COLO829 (cell line): ENCODE results near the gene SPHKAP.
"Not testable (repeated sequence)": the region's sequence is repeated elsewhere in the genome, so short reads cannot be mapped to it uniquely, and the experiment has no call there.

ENCODE experiments used
- DNase-seq: peaks from one replicate; pipeline ENCODE4 v3.0.0; 2012; ENCODE audit warnings: low spot score

SPHKAP gene

DNA sequence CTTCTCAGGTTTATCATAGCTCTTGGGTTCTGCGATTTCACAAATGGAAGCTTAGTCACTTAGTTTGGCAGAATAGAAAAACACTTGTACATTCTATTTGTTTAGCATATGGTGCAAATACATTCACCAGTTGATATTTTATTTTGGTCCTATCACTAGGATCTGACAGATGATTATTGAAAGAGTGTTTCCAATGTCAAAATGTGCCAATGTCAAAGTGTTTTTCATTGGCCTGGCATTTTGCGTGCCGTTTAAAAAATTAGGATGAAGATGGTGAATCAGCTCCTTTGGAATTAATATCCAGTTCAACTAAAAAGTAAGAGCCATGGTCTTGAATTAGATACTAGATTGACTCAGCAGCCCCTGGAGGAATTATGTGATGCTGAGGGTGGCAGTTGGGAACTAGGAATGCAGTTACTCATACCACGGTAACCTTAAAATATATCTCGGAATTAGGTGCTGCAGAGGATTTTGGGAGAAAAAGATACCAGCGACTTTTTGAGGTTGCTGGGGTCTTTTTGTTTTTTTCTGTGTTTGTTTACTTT, 87.0 kb downstream of the SPHKAP start:
- DNase-seq, result no peak

DNA sequence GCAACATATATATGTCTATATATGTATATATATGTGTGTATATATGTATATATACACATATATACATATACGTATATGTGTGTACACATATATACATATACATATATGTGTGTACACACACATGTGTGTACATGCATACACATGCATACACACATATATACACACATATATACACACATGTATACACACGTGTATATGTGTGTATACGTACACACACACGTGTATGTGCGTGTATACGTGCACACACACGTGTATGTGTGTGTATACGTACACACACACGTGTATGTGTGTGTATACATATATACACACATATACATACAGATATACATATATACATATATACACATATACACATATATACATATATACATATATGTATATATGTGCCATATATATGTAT, 89.4 kb downstream of the SPHKAP start:
- no peak for DNase-seq

DNA sequence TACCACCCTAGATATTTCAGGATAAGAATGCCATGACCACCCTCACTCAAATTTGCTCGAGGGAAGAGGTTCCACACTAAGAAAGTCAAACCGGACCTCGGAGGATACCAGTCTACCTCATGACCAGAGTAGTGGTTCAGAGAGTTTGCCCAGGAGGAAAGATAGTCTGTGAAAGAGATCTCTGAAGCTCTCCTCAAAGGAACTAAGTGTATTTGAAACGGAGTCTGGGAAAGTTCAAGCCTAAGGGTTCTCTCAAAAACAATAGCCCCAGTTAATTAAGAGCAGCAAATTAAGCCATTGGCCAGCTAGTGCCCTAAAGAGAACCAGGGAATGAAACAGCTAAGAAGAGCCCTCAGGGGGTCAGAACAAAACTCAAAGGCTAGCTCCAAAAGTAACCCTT, 94.9 kb downstream of the SPHKAP start:
- no peak for DNase-seq

- DNase-seq, result no peak
Measured at GRCh38 chr2:228084717-228085116, 96.8 kb downstream of the SPHKAP start.

DNA sequence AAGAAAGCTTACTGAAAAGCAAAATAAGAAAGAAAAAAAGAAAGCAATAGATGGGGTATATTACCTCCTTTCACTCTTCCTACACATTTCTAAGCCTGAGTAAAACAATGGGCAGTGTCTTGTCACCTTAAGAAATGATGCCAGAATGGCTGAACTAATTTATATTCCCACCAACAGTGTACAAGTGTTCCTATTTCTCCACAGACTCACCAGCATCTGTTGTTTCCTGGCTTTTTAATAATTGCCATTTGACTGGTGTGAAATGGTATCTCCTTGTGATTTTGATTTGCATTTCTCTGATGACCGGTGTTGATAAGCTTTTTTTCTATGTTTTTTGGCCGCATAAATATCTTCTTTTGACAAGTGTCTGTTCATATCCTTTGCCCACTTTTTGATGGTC, 98.4 kb downstream of the SPHKAP start:
- no peak for DNase-seq

GRCh38 chr2:228082571-228082970, 98.9 kb downstream of the SPHKAP start:
- DNase-seq, result no peak

- no peak for DNase-seq
Measured at GRCh38 chr2:228079194-228079593, 102.3 kb downstream of the SPHKAP start.

- not testable (repeated sequence) for DNase-seq
Measured at GRCh38 chr2:228076695-228077094, 104.8 kb downstream of the SPHKAP start.

GRCh38 chr2:228072669-228073068, 108.8 kb downstream of the SPHKAP start:
- DNase-seq, result no peak

DNA sequence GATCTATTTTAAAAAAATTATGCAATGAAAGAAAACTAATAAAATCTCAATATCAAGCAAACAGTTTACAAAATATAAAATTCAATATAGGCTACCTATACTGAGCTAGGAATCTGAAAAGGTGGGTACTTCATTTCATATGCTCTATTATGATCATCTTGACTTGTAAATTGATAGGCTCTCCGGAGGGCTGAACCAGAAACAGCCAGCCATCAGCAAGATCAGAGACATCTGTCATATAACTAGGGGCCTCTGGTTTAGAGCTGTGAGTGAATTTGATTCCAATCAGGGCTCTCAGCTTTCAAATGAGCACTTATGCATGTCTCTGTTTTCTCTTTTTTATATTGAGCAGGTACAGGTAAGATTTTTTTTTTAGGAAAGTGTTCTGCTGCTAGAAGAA, 114.2 kb downstream of the SPHKAP start:
- no peak for DNase-seq

- no peak for DNase-seq
Measured at GRCh38 chr2:228066126-228066798, 115.2 kb downstream of the SPHKAP start.

- DNase-seq, result no peak
Measured at GRCh38 chr2:228065686-228066085, 115.8 kb downstream of the SPHKAP start.

- DNase-seq, result no peak
Measured at GRCh38 chr2:228064796-228065315, 116.6 kb downstream of the SPHKAP start.

DNA sequence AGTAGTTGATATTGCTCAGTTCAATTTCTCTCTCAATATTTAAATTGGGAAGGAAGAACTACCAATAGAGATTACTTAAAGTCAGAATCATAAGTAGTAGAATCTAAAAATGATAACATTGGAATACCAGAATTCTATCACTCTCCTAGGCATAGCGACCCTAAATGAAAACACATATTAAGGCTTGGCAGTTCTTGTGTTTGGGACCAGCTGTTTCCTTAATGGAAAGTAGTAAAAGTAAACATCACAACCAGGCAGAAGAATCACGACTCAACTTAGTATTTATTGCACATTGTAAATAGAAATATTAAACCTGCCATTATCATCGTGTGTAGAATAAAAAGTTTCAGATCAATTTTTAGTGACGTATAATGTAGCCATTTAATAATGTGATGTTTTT, 117.5 kb downstream of the SPHKAP start:
- no peak for DNase-seq

DNA sequence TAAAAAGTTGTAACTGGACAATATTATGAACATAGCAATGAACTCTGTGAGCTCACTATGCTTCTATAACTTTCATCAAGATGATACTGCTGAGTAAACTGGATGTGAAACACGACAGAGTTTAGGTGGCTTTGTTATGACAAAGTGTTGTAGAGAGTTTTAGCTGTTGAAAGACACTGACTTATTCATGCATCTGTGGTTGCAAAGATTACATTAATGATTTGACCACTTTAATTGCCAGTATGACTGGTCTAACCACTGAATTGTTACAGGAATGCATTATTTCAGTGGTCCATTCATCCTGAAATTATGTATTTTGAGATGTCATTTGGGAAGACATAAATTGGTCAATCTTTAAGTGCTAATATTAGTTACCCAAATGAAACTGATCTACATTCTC, 117.9 kb downstream of the SPHKAP start:
- no peak for DNase-seq

DNA sequence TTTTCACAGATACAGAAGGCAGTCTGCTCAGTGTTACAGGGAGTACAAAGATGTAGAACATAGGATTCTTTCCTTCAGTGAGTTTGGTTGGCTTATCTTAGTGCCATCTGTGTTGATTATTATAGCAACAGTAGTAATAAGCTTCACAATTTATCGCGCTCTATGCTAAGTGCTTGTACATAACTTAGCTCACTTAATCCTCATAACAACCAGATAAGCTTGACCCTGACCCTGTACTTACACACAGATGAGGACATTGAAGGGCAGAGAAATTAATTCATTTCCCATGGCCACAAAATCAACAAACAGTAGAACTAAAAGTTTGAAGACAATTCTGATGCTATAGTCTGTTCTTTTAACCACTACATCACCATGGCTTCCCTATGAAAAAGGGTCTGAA, 121.8 kb downstream of the SPHKAP start:
- DNase-seq, result no peak

GRCh38 chr2:228056293-228057097, 125.0 kb downstream of the SPHKAP start:
- DNase-seq, result no peak

- DNase-seq, result peak; percentile 39
Measured at GRCh38 chr2:228048838-228049490, 132.5 kb downstream of the SPHKAP start.

DNA sequence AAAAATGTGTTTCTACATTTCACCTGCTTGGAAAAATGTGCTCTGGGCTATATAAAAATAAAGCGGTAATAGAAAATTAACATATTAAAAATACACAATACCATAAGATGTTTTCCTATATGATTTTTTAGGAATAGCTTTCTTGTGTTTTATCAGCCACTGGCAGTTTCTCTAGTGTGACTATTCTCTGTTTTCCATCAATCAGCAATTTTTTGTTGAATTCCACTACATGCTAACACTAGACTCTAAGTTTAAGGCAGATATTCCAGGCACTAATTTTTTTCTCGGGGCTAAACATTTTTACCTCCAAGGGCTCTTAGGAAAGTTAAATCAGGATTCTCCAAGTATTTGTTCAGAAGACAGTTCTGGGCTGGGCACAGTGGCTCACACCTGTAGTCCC, 140.5 kb downstream of the SPHKAP start:
- no peak for DNase-seq

- peak; percentile 13 for DNase-seq
Measured at GRCh38 chr2:228039752-228040534, 141.5 kb downstream of the SPHKAP start.

DNA sequence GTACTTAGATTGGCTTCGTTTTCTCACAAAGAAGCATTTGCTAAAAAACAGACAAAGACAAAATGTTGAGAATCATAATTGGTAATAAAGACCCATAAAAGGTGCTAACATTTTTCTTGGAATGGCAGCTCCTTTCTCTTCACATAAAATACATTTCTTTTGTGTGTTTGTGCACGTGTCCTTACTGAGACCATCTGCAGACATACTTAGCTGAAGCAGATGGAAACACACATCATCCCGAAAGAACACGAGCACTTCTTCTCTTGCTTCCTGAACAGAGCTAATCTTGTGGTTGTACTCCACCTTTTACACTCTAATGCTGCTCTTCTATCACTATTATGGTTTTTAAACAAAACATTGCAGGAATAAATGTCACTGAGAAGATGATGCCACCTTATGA, 142.5 kb downstream of the SPHKAP start:
- DNase-seq, result no peak

- peak; percentile 11 for DNase-seq
Measured at GRCh38 chr2:228037915-228038314, 143.6 kb downstream of the SPHKAP start.
